CD14-positive monocyte (primary cell): Measurements from ENCODE around the gene TIMM10B. TPM values are rescaled to one million over a fixed set of nuclear protein-coding genes. Genes with fewer than 3 reads are reported as not detected.
A peak's percentile ranks its signal among the peaks of the same experiment; 100 is the strongest.

Experiments
- DNase-seq, 3 donors: peaks; one replicate each; pipeline ENCODE4 v3.0.0-alpha.2; 2011 to 2022
- H2AFZ ChIP-seq: 2 replicates; pipeline ENCODE4 v1.6.0; 2012; ENCODE audit warnings: mild to moderate bottlenecking, low read depth, low read length, inconsistent platforms; ENCODE audit not compliant: insufficient read depth, poor library complexity, severe bottlenecking
- H3K27ac ChIP-seq, 2 donors: 1 replicate in 1 of 2; 2 replicates in 1 of 2; pipeline ENCODE4 v1.5.1; 2012 to 2013; ENCODE audit warnings: low read length in 2 of 2, control low read depth in 1 of 2, inconsistent platforms in 1 of 2, low read depth in 1 of 2, mild to moderate bottlenecking in 1 of 2
- H3K27me3 ChIP-seq, 2 donors: one replicate each; pipeline versions ENCODE4 v1.6.0 to v1.6.1; 2011 to 2013; ENCODE audit warnings: low read length in 2 of 2; ENCODE audit not compliant: control insufficient read depth in 2 of 2, insufficient read depth in 2 of 2
- H3K36me3 ChIP-seq, 2 donors: replicated peaks in 1 of 2; 1 replicate in 1 of 2; 2 replicates in 1 of 2; pipeline versions ENCODE4 v1.5.1 to v1.6.1; 2012 to 2013; ENCODE audit warnings: low read length in 2 of 2, control low read depth in 1 of 2, inconsistent platforms in 1 of 2, mild to moderate bottlenecking in 1 of 2; ENCODE audit not compliant: insufficient read depth in 2 of 2, control insufficient read depth in 1 of 2
- H3K4me1 ChIP-seq, 2 donors: 1 replicate in 1 of 2; 2 replicates in 1 of 2; pipeline versions ENCODE4 v1.5.1 to v1.6.1; 2012 to 2013; ENCODE audit warnings: low read length in 2 of 2, control low read depth in 1 of 2, inconsistent platforms in 1 of 2, mild to moderate bottlenecking in 1 of 2, moderate library complexity in 1 of 2; ENCODE audit not compliant: insufficient read depth in 2 of 2, control insufficient read depth in 1 of 2
- H3K4me2 ChIP-seq: replicated peaks from 2 replicates; pipeline ENCODE3; 2012; ENCODE audit warnings: low read length, moderate library complexity, mild to moderate bottlenecking; ENCODE audit not compliant: poor library complexity, severe bottlenecking; ENCODE audit errors: extremely low read depth
- H3K4me3 ChIP-seq, 3 experiments: fragments of 200-600 bp in 1 of 3; sonication (generic) in 1 of 3; replicated peaks in 1 of 3; 1 replicate in 2 of 3; 2 replicates in 1 of 3; pipeline ENCODE4 v1.5.1; 2011 to 2013; ENCODE audit warnings: low read length in 3 of 3, mild to moderate bottlenecking in 3 of 3, control low read depth in 2 of 3, low read depth in 2 of 3, inconsistent platforms in 1 of 3, moderate library complexity in 1 of 3
- H3K79me2 ChIP-seq: 2 replicates; pipeline ENCODE4 v1.6.0; 2012; ENCODE audit warnings: mild to moderate bottlenecking, control low read depth, inconsistent platforms, low read length, moderate library complexity; ENCODE audit not compliant: insufficient read depth
- H3K9ac ChIP-seq: 2 replicates; pipeline ENCODE4 v1.6.0; 2017; ENCODE audit warnings: low read length, mild to moderate bottlenecking; ENCODE audit not compliant: insufficient read depth, poor library complexity, severe bottlenecking
- H3K9me3 ChIP-seq, 2 donors: replicated peaks in 1 of 2; 1 replicate in 1 of 2; 2 replicates in 1 of 2; pipeline versions ENCODE4 v1.5.1 to v1.6.1; 2012 to 2013; ENCODE audit warnings: low read length in 2 of 2, control low read depth in 1 of 2; ENCODE audit not compliant: control insufficient read depth in 1 of 2, insufficient read depth in 1 of 2
- H4K20me1 ChIP-seq: 2 replicates; pipeline ENCODE4 v1.6.0; 2012; ENCODE audit warnings: mild to moderate bottlenecking, low read length, control low read depth, moderate library complexity; ENCODE audit not compliant: insufficient read depth
- H3K27ac Mint-ChIP-seq, 7 donors: one replicate each; pipeline ENCODE4 v1.8.0; 2020; ENCODE audit warnings: mild to moderate bottlenecking in 7 of 7, mixed read lengths in 7 of 7, moderate library complexity in 6 of 7, inconsistent platforms in 2 of 7
- H3K27me3 Mint-ChIP-seq, 3 donors: one replicate each; pipeline ENCODE4 v1.8.0; 2021 to 2022; ENCODE audit warnings: low read depth in 3 of 3, mild to moderate bottlenecking in 3 of 3, mixed read lengths in 3 of 3, moderate library complexity in 3 of 3, inconsistent platforms in 1 of 3
- H3K36me3 Mint-ChIP-seq, 2 donors: one replicate each; pipeline ENCODE4 v1.8.0; 2020; ENCODE audit warnings: mixed read lengths in 2 of 2, inconsistent platforms in 1 of 2, mild to moderate bottlenecking in 1 of 2
- H3K4me1 Mint-ChIP-seq: one replicate; pipeline ENCODE4 v1.8.0; 2020; ENCODE audit warnings: mild to moderate bottlenecking, mixed read lengths
- H3K4me3 Mint-ChIP-seq, 2 donors: one replicate each; pipeline ENCODE4 v1.8.0; 2020; ENCODE audit warnings: mild to moderate bottlenecking in 2 of 2, mixed read lengths in 2 of 2, moderate library complexity in 1 of 2
- H3K9me3 Mint-ChIP-seq, 7 donors: one replicate each; pipeline ENCODE4 v1.8.0; 2020 to 2022; ENCODE audit warnings: mixed read lengths in 7 of 7, mild to moderate bottlenecking in 6 of 7, moderate library complexity in 6 of 7, inconsistent platforms in 2 of 7
- CTCF ChIP-seq: fragments of 200-600 bp; IDR thresholded peaks from one replicate; pipeline ENCODE4 v1.8.0; 2022; ENCODE audit warnings: antibody characterized with exemption, mild to moderate bottlenecking
- WGBS: methylation state at CpG from one replicate; pipeline ENCODE4 v1.1.5; 2013; ENCODE audit warnings: missing lambda C conversion rate; ENCODE audit not compliant: insufficient coverage; 5-methylcytosine and 5-hydroxymethylcytosine counted together
- intact Hi-C, 2 donors: fragments of 100-400 bp; cut with micrococcal nuclease; formaldehyde crosslinking; loops; one replicate each; pipeline versions ENCODE4 v1.15.0 to v1.15.1; 2023
- polyA plus RNA-seq, 3 donors: library from polyadenylated mRNA; depleted of rRNA in 1 of 3; unstranded in 2 of 3; stranded (reverse) in 1 of 3; fragments of 300-500 nt in 2 of 3; fragments of >200 nt in 1 of 3; fragmentation: Illumina TruSeq in 2 of 3; gene quantifications; 1 replicate in 2 of 3; 2 replicates in 1 of 3; pipeline ENCODE4 v1.2.3, GENCODE V29; 2012 to 2021

Gene TIMM10B
- polyA plus RNA-seq, 3 donors, result 20.0 to 34.9 (median 22.1) TPM

- Histone ChIP-seq H3K27me3 (no peaks in the 10 kb centered on the region), H3K9me3 (no peaks in the 10 kb centered on the region), H3K9ac (no peak overlapping the region), H3K4me3 (no peak overlapping the region), H3K79me2 (no peaks in the 10 kb centered on the region), H3K27ac (no peak overlapping the region), H3K4me2 (no peak overlapping the region), H2AFZ (no peak overlapping the region), H4K20me1 (no peaks in the 10 kb centered on the region), H3K36me3 (peaks cover 44 to 80% of the 10 kb centered on the region in 2 donors), H3K4me1 (no peaks in the 10 kb centered on the region)
- Mint-ChIP-seq H3K9me3 (no peaks in the 10 kb centered on the region), H3K4me3 (no peak overlapping the region), H3K4me1 (no peaks in the 10 kb centered on the region), H3K36me3 (peaks cover 62 to 64% of the 10 kb centered on the region in 2 donors), H3K27ac (no peak overlapping the region), H3K27me3 (peaks cover 0 to 2% (median 0%) of the 10 kb centered on the region in 3 donors)
- WGBS, result no CpG with 5 or more reads among the region's 1 CpG
- intact Hi-C loops, result no loop called here
- no peak for TF ChIP-seq CTCF
- no peak for DNase-seq
Observed at GRCh38 chr11:6459099-6459450, 22.2 kb upstream of the TIMM10B start.

GRCh38 chr11:6468712-6469495 is 12.4 kb upstream of the TIMM10B start:
- H3K36me3 Mint-ChIP-seq, result peaks cover 18% of the 10 kb centered on the region in 2 donors
- TF ChIP-seq CTCF, result no peak
- H4K20me1 ChIP-seq, result no peaks in the 10 kb centered on the region
- H3K9me3 ChIP-seq, result no peaks in the 10 kb centered on the region
- intact Hi-C loops, result no loop called here
- peak overlapping the region; percentile 9 to 54 for H3K27ac ChIP-seq
- no peaks in the 10 kb centered on the region for H3K27me3 ChIP-seq
- peaks cover 0 to 4% (median 2%) of the 10 kb centered on the region in 3 donors for H3K27me3 Mint-ChIP-seq
- peak; percentile 85 to 87 (median 85) for DNase-seq
- H3K27ac Mint-ChIP-seq, result no peak overlapping the region
- peak overlapping the region; percentile 75 for H2AFZ ChIP-seq
- no peak overlapping the region for H3K4me3 Mint-ChIP-seq
- H3K4me3 ChIP-seq, result peak overlapping the region in 1 of 3 experiments; percentile 41
- peak overlapping the region; percentile 39 for H3K4me2 ChIP-seq
- peaks cover 21 to 22% of the 10 kb centered on the region in 2 donors for H3K4me1 ChIP-seq
- no peaks in the 10 kb centered on the region for H3K9me3 Mint-ChIP-seq
- H3K4me1 Mint-ChIP-seq, result peaks cover 12% of the 10 kb centered on the region
- WGBS, result 10% methylated on average over 3 of the region's 6 CpGs
- peaks cover 9% of the 10 kb centered on the region for H3K79me2 ChIP-seq
- no peak overlapping the region for H3K9ac ChIP-seq
- H3K36me3 ChIP-seq, result peaks cover 10 to 19% of the 10 kb centered on the region in 2 donors
